Hair follicular keratinocyte (primary cell): Measurements from ENCODE around the gene ZMYND19. TPM values are rescaled to one million over a fixed set of nuclear protein-coding genes. Genes with fewer than 3 reads are reported as not detected.

Experiments
- total RNA-seq: library from RNA; depleted of rRNA; stranded (reverse); fragments of >200 nt; gene quantifications from 2 replicates; pipeline ENCODE4 v1.2.3, GENCODE V29; 2015

The ZMYND19 gene
- total RNA-seq = 24.8 and 42.8 TPM in 2 replicates

GRCh38 chr9:137590469-137591383, at the start of gene ZMYND19:
ZMYND19 (minus strand) TSS chr9:137590512; CDS start chr9:137590263, 249 bp downstream.

DNA sequence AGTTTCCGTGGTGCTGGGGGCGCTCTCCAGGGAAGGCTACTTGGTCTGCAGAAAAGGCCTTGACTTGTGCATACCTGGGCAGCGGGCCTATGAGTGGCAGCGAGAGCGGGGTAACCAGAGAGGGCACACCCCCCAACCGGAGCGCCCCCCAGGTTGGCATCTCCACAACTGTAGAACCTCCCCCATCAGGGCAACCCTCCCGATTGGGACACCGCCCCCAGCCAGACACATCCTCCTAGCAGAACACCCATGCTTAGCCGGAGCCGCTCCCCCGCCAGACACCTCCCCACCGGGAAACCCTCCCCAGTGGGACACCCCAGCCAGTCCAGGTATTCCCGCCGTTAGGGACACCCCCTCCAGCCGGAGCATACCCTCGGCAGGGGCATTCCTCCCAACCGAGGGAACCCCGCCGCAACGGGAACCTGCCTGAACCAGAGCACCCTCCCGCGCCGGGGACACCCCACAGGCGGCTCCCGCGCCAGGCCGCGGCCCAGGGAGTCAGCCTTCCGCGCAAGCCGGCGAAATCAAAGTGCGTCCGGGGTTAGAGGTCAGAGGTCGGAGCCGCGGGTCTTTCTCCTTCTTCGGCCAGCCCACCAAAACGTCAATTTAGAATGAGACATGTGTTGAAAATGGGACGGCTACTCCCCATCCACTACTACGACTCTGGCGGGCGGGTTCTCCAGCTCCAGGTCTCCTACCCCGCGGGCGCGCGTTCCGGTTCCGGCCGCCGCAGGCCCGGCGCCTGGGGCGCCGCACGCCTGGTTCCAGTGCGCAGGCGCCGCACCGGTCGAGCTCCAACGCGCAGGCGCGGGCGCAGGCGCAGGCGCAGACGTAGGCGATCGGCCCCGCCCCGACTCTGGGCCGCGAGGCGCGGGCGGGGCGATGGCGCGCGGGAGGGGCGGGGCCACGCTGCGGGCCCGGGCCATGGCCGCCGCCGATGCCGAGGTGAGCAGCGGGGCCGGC, 28.1 kb upstream of the ZMYND19 start, which contains the start of gene EHMT1:
TSS of gene EHMT1 (plus strand) at position 901 of the 963 bp plus-strand sequence. CDS start at position 925, 24 bp downstream.

DNA sequence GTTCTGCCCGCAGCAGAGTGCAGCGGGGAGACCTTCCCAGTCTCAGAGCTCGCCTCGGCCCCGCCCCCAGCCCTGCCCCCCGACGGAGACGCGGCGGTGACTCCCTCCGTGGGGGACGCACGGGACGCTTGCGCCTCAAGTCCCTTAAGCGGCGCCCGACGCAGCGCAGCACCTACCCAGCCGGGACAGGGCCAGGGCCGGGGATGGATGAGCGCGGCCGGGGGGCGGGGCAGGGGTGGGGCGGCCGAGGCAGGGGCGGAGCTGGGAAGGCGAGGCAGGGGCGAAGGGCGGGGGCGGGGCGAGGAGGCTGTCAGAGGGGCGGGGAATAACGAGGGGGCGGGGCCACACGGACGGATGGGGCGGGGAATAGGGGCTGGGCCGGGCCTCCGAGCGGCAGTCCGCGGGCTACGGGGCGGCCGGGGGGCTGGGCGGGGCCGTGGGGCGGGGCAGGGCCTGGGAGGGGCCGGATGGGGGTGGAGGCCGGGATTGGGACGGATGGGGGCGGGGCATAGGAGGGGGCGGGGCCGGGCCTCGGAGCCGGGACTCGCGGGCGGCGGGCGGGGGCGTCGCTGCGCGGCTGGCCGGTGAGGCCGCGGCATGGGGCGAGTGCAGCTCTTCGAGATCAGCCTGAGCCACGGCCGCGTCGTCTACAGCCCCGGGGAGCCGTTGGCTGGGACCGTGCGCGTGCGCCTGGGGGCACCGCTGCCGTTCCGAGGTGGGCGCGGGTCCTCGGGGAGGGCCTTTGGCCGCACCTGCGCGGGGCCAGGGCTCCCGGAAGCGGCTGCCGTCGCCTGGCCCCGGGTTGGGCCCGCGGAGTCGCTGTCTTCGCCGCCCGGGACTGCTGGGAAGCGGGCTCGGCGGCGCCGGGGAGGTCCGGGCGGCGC, 15.1 kb upstream of the ZMYND19 start, which contains the start of gene ARRDC1:
TSS of gene ARRDC1 (plus strand) at position 566 of the 884 bp plus-strand sequence. CDS start at position 598, 32 bp downstream.

GRCh38 chr9:137578518-137579258, 11.6 kb downstream of the ZMYND19 start, which contains the start of gene DPH7:
DPH7 (minus strand) TSS chr9:137578925; CDS start chr9:137578777, 148 bp downstream.

GRCh38 chr9:137551264-137552021, 38.9 kb downstream of the ZMYND19 start, which contains the start of gene MRPL41:
MRPL41 (plus strand) TSS chr9:137551879; CDS start chr9:137552082, 203 bp downstream.

DNA sequence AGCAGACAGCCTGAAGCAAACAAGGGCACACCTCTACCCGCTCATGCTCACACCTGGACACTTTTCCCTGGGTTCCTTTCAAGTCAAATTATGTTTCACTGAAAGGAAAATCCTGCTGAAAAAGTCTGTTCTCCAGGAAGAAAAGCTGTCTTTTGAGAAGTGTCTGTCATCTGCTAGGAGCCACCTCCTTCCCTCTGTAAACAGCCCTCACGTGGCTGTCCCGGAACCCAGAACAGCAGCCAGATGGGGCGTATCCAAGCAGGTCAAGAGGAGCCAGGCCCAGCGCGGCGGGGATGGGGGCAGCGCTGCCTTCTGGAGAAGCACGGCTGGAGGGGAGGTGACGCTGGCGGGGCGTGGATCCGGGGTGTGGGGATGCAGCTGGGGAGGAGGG, 40.1 kb downstream of the ZMYND19 start, which contains the start of gene PNPLA7:
TSS of gene PNPLA7 (minus strand) at position 172 of the 391 bp plus-strand sequence. CDS start 205 bp downstream, outside the sequence.

Other genes starting within 250 kb of the ZMYND19 start
- 4.6 and 8.9 TPM in 2 replicates for gene EXD3, start 167.3 kb downstream of the ZMYND19 start, total RNA-seq
- 0.31 TPM in 1 of 2 replicates, not detected in the other for gene NOXA1, start 167.1 kb downstream of the ZMYND19 start, total RNA-seq
- not detected in 2 replicates for gene ENTPD8, start 149.2 kb downstream of the ZMYND19 start, total RNA-seq
- 48.9 and 50.7 TPM in 2 replicates for gene NSMF, start 131.2 kb downstream of the ZMYND19 start, total RNA-seq
- 0.11 and 0.31 TPM in 2 replicates for gene PNPLA7, start 40.1 kb downstream of the ZMYND19 start, total RNA-seq
- gene MRPL41, start 38.6 kb downstream of the ZMYND19 start, total RNA-seq = 107 and 108 TPM in 2 replicates
- gene DPH7, start 11.6 kb downstream of the ZMYND19 start, total RNA-seq = 28.7 and 37.0 TPM in 2 replicates
- 120 and 143 TPM in 2 replicates for gene ARRDC1, start 15.2 kb upstream of the ZMYND19 start, total RNA-seq
- 42.6 and 44.9 TPM in 2 replicates for gene EHMT1, start 28.5 kb upstream of the ZMYND19 start, total RNA-seq